HG03095 (cell line): ENCODE data around the gene CAMK2A.
"Not testable (repeated sequence)": the region's sequence is repeated elsewhere in the genome, so short reads cannot be mapped to it uniquely, and the experiment has no call there.

Experiments used
- ATAC-seq: cut with Tn5 transposase; IDR thresholded peaks from one replicate; pipeline ENCODE4 v1.9.1; 2021; ENCODE audit warnings: moderate library complexity; ENCODE audit not compliant: unreplicated experiment

The CAMK2A gene

GRCh38 chr5:150256410-150257064, 33.0 kb downstream of the CAMK2A start:
- no peak for ATAC-seq

DNA sequence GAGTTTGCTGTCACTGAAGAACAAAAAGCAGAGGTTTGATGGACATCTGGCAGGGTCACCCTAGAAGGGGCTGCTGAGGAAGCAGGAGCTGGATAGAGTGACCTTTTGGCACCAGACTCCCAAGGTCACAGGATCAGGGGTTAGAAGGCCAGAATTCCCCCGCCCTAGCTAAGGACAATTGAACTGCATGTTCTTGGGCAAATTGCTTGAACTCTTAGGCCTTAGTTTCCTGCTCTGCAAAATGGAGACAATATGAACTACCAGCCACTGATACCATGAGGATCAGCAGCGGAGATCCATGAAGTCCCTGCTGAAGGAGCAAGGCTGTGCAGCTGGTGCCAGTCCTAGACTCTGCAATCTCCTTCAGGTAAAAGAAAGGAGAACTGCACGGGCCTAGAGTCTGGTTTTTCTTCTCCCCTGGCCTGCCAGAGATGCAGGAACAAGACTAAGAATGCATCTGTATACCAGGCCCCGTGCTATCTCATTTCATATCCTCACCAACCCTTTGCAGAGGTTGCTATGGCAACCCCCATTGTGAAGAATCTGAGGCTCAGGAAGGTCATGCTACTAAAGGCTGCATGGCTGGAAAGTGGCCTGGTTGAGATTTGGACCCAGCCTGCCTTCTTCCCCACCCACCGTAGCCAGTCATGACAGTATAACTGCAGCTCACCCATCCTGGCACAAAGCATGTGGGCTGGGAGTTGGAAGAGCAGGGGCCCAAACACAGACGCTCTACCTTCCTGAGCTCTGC, 33.7 kb downstream of the CAMK2A start:
- ATAC-seq: no peak

DNA sequence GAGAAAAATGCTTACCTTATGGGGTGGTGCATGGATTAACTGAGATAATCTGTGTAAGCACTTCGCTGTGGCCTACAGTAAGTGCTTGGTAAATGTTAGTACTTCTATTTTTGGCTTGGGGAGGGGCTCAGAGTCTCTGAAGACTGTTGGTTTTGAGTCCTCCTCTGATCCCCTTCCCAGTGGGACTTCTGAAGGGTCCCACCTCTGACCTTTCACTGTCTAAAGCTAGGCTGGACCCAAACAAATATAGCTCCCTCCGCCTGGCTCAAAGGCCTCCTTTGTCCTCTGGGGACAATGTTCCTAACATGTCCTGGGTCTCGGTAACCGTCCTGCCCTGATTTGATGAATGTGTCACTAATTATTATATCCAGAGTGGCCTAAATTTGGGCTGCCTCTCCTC, 34.8 kb downstream of the CAMK2A start:
- no peak for ATAC-seq

DNA sequence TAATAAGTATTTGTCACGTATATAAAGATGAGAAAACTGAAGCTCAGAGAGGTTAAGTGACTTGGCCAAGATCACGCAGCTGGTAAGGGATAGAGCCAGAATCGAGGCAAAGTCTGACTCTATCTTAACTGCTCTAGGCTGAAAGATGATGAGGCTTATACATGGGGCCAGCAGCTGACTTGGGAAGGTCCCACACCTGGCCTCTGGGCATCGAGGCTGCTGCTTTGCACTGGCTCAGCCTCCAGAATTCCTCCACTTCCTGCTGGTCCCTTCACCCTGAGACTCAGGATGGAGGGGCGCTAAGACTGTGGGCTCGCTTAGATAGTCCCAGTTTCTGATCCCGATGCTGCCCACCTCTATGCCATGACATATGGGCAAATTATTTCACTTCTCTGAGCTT, 35.2 kb downstream of the CAMK2A start:
- no peak for ATAC-seq

GRCh38 chr5:150253416-150254208, 36.0 kb downstream of the CAMK2A start:
- ATAC-seq: no peak

- no peak for ATAC-seq
Observed at GRCh38 chr5:150252489-150252888, 37.1 kb downstream of the CAMK2A start.

- ATAC-seq: no peak
Observed at GRCh38 chr5:150251504-150251903, 38.1 kb downstream of the CAMK2A start.

GRCh38 chr5:150249744-150250143, 39.8 kb downstream of the CAMK2A start:
- ATAC-seq: no peak

DNA sequence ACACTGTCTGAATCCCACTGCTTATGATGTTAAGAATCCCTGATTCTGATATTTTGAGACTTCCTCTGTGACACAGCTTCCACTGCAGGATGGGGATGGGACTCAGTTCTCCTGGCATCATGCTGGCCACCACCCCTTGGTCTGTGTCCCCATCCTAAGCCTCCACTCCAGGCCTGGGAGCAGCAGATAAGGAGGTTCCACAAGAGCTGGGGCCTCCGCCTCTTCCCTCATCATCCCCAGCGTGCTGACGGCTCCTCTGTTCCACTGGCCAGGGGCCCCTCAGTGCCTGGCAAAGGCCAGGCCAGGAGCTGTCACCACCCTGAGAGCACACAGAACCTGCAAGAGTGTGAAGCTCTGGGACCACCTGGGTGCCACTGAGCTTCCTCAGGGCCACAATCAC, 40.6 kb downstream of the CAMK2A start:
- ATAC-seq: no peak

DNA sequence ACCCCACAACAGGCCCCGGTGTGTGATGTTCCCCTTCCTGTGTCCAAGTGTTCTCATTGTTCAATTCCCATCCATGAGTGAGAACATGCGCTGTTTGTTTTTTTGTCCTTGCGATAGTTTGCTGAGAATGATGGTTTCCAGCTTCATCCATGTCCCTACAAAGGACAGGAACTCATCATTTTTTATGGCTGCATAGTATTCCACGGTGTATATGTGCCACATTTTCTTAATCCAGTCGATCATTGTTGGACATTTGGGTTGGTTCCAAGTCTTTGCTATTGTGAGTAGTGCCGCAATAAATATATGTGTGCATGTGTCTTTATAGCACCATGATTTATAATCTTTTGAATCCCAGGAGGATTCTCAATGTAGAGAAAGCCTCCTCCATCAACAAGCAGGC, 41.1 kb downstream of the CAMK2A start:
- ATAC-seq: not testable (repeated sequence)

DNA sequence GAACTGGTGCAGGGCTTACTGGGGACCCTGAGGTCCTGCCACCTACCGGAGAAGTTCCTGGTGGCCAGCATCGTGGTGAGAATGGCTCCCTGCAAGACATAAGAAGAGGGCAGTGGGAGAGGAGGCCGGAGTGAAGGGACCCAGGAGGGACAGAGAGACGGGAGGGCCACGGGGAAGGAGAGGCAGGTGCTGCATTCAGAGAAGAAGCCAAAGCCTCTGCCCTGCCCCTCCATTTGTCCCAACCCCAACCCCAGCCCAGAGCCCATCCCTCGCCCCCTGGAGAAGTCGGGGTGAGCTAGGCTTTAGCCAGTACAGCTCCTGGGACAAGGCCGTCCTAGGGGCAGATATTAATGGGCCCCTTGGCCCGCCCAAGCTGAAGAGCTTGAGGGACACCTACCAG, 41.8 kb downstream of the CAMK2A start:
- no peak for ATAC-seq

DNA sequence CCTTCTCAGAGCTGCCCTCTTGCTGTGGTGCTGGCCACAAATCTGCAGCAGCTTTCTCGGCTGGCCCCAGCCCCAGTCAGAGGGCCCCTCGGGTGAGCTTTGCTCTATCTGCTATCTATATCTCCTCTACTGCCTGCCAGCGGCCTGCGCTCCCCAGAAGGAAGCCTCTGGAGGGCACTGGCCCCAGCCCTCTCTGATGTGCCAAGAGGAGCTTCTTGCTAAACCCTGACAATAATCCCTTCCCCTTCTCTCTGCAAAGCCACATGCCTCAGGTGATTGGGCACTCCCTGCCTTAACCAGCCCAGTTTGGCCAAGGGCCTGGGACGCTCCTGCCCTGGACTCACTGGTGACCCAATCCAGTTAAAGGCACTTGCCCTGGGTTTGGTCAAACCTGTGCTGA, 42.7 kb downstream of the CAMK2A start:
- ATAC-seq: no peak

GRCh38 chr5:150246429-150246828, 43.1 kb downstream of the CAMK2A start:
- ATAC-seq: no peak

DNA sequence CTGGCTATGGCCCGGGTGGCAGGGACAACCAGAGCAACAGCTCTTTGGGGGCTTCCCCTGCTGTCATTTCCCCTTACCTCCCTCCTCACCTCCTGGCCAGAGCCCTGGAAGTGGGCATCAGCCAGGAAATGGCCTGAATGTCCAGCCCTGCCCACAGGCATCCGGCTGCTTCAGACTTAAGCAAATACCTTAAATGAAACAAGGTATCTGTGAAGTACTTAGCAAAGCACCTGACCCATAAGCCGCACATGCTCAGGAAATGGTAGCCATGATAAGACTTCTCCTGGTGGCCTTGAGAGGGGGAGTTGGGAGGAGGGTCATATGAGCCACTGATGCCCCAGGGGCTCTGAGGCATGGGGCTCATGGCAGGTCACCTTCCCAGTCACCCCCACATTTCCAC, 43.8 kb downstream of the CAMK2A start:
- no peak for ATAC-seq

DNA sequence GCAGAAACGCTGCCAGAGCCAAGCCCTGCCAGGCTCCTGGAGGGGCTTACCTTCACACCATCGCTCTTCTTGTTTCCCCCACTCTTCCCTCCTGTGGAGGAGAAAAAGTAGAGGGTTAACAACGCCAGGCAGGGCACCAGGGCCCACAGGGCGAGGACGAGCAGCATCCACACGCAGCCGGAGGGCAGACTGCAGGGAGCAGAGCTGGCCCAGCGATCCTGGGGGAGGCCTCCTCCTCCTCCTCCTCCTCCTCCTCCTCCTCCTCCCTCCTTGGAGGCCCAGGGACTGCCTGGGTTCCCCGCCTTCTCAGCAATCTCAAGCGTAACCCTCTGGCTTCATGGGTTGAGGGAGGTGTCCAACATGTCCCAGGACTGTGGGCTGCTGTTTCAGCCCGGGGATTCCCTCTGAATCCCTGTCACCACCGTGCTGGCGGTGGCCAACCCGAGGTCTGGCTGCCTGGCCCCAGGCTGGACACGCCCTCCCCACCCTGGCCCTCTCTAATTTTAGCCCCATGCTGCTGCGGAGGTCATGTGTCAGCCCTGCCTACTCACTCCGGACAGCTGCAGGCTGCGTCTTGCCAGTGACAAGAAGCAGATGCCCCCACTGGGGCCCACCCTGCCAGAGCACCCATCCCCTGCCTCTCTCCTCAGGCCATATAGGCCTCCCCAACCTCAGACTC, 44.3 kb downstream of the CAMK2A start:
- no peak for ATAC-seq

- ATAC-seq: no peak
Observed at GRCh38 chr5:150244209-150244608, 45.4 kb downstream of the CAMK2A start.

GRCh38 chr5:150243590-150243989, 46.0 kb downstream of the CAMK2A start:
- ATAC-seq: no peak

- no peak for ATAC-seq
Observed at GRCh38 chr5:150242251-150242894, 47.2 kb downstream of the CAMK2A start.

- ATAC-seq: no peak
Observed at GRCh38 chr5:150241298-150242160, 48.0 kb downstream of the CAMK2A start.

- no peak for ATAC-seq
Observed at GRCh38 chr5:150239794-150240122, 49.8 kb downstream of the CAMK2A start.
